Activated CD8-positive, alpha-beta memory T cell treated with anti-CD3 and anti-CD28 coated beads for 36 hours (primary cell): ENCODE measurements around the gene RTRAF. TPM values are rescaled to one million over a fixed set of nuclear protein-coding genes. Genes with fewer than 3 reads are reported as not detected.

Experiments
- CTCF ChIA-PET: fragments of 350-600 bp; sonication (Branson Sonifier 250); formaldehyde crosslinking; loops from one replicate; lab custom pipeline; 2021; ENCODE audit warnings: antibody characterized with exemption; lab: Charles Lee
- POLR2A ChIA-PET: fragments of 350-600 bp; sonication (Branson Sonifier 250); formaldehyde crosslinking; loops from one replicate; lab custom pipeline; 2021; ENCODE audit warnings: antibody characterized with exemption; lab: Charles Lee
- total RNA-seq, 2 experiments: library from RNA; stranded (reverse); gene quantifications; one replicate each; pipeline ENCODE4 v1.2.3, GENCODE V29; 2021

RTRAF gene
- total RNA-seq, result 100 to 1,000 TPM; 204 to 217 TPM

GRCh38 chr14:51989293-51990234 lies at the start of gene RTRAF:
TSS of gene RTRAF (plus strand) at chr14:51989546. CDS start at chr14:51989640, 94 bp downstream.
- ChIA-PET CTCF (interaction anchor here (0.7 kb wide), 1 partner anchor 142 kb away, joined by 3 read pairs; no protein-coding TSS in a partner anchor), POLR2A (no interaction called here)

GRCh38 chr14:51939755-51940301 lies 49.5 kb upstream of the RTRAF start:
- ChIA-PET CTCF (interaction anchor here (1.2 kb wide), 1 partner anchor 12 kb away, joined by 4 read pairs; no protein-coding TSS in a partner anchor), POLR2A (no interaction called here)

- ChIA-PET POLR2A (no interaction called here), CTCF (no interaction called here)
Measured at GRCh38 chr14:51942971-51943370, 46.4 kb upstream of the RTRAF start.

- ChIA-PET POLR2A (no interaction called here), CTCF (no interaction called here)
Measured at GRCh38 chr14:51950007-51950406, 39.3 kb upstream of the RTRAF start.

GRCh38 chr14:51951656-51952055 lies 37.7 kb upstream of the RTRAF start:
- ChIA-PET POLR2A (no interaction called here), CTCF (interaction anchor here (0.8 kb wide), 1 partner anchor 13 kb away, joined by 4 read pairs; no protein-coding TSS in a partner anchor)

GRCh38 chr14:51954031-51954430 lies 35.3 kb upstream of the RTRAF start:
- ChIA-PET POLR2A (no interaction called here), CTCF (interaction anchor here (1.3 kb wide), 1 partner anchor 12 kb away, joined by 3 read pairs; no protein-coding TSS in a partner anchor)

GRCh38 chr14:51954657-51955056 lies 34.7 kb upstream of the RTRAF start:
- CTCF ChIA-PET, result interaction anchor here (1.3 kb wide), 1 partner anchor 11 kb away, joined by 3 read pairs; no protein-coding TSS in a partner anchor

GRCh38 chr14:51957950-51958349 lies 31.4 kb upstream of the RTRAF start:
- ChIA-PET POLR2A (interaction anchor here (0.6 kb wide), 1 partner anchor 111 kb away, joined by 10 read pairs; no protein-coding TSS in a partner anchor), CTCF (no interaction called here)

More at GRCh38 chr14:51954657-51955056, 34.7 kb upstream of the RTRAF start:
- POLR2A ChIA-PET, result no interaction called here

GRCh38 chr14:51959928-51960327 lies 29.4 kb upstream of the RTRAF start:
- ChIA-PET CTCF (no interaction called here), POLR2A (no interaction called here)

- CTCF ChIA-PET, result no interaction called here
Measured at GRCh38 chr14:51960866-51961265, 28.5 kb upstream of the RTRAF start.

GRCh38 chr14:51962711-51963110 lies 26.6 kb upstream of the RTRAF start:
- ChIA-PET CTCF (no interaction called here), POLR2A (no interaction called here)

More at GRCh38 chr14:51960866-51961265, 28.5 kb upstream of the RTRAF start:
- POLR2A ChIA-PET, result no interaction called here

- POLR2A ChIA-PET, result no interaction called here
Measured at GRCh38 chr14:51963286-51963685, 26.1 kb upstream of the RTRAF start.

GRCh38 chr14:51967521-51967920 lies 21.8 kb upstream of the RTRAF start:
- CTCF ChIA-PET, result interaction anchor here (1.7 kb wide), 1 partner anchor 11 kb away, joined by 3 read pairs; no protein-coding TSS in a partner anchor
- POLR2A ChIA-PET, result no interaction called here

More at GRCh38 chr14:51963286-51963685, 26.1 kb upstream of the RTRAF start:
- CTCF ChIA-PET, result no interaction called here

GRCh38 chr14:51969852-51970540 lies 19.4 kb upstream of the RTRAF start:
- CTCF ChIA-PET, result interaction anchor here (1.0 kb wide), 1 partner anchor 9 kb away, joined by 4 read pairs; no protein-coding TSS in a partner anchor
- POLR2A ChIA-PET, result no interaction called here

GRCh38 chr14:51972566-51972965 lies 16.8 kb upstream of the RTRAF start:
- CTCF ChIA-PET, result interaction anchor here (0.7 to 0.9 kb wide), 2 partner anchors 192 to 436 kb away, joined by 3 to 4 read pairs; no protein-coding TSS in a partner anchor
- POLR2A ChIA-PET, result no interaction called here

- POLR2A ChIA-PET, result no interaction called here
Measured at GRCh38 chr14:51977075-51977474, 12.3 kb upstream of the RTRAF start.

GRCh38 chr14:51978681-51979085 lies 10.7 kb upstream of the RTRAF start:
- POLR2A ChIA-PET, result interaction anchor here (0.5 to 0.6 kb wide), 3 partner anchors 98 to 138 kb away, joined by 3 read pairs; no protein-coding TSS in a partner anchor

More at GRCh38 chr14:51977075-51977474, 12.3 kb upstream of the RTRAF start:
- CTCF ChIA-PET, result interaction anchor here (0.6 kb wide), 1 partner anchor 41 kb away, joined by 3 read pairs; no protein-coding TSS in a partner anchor

GRCh38 chr14:51979088-51979709 lies 10.1 kb upstream of the RTRAF start:
- POLR2A ChIA-PET, result interaction anchor here (0.5 to 0.6 kb wide), 2 partner anchors 114 to 137 kb away, joined by 3 read pairs; no protein-coding TSS in a partner anchor
- CTCF ChIA-PET, result interaction anchor here (0.9 to 2.1 kb wide), 14 partner anchors 9 to 203 kb away, joined by 3 to 6 read pairs (median 4); partner anchors contain the start of gene GNG2

More at GRCh38 chr14:51978681-51979085, 10.7 kb upstream of the RTRAF start:
- CTCF ChIA-PET, result interaction anchor here (0.6 to 2.1 kb wide), 15 partner anchors 8 to 200 kb away, joined by 3 to 6 read pairs (median 4); partner anchors contain the start of gene GNG2
